NT2/D1 (cell line): Measurements from ENCODE around the gene TKTL1.

Experiments
- SUZ12 ChIP-seq: IDR thresholded peaks from 2 replicates; pipeline ENCODE4 v1.6.1; 2011; ENCODE audit not compliant: insufficient read length, insufficient read depth; ENCODE audit errors: extremely low read depth
- YY1 ChIP-seq: IDR thresholded peaks from 2 replicates; pipeline ENCODE4 v1.6.1; 2011; ENCODE audit not compliant: insufficient read length, insufficient read depth
- ZNF274 ChIP-seq: IDR thresholded peaks from 2 replicates; pipeline ENCODE4 v1.6.1; 2011; ENCODE audit warnings: mild to moderate bottlenecking, low read depth, low read length

DNA sequence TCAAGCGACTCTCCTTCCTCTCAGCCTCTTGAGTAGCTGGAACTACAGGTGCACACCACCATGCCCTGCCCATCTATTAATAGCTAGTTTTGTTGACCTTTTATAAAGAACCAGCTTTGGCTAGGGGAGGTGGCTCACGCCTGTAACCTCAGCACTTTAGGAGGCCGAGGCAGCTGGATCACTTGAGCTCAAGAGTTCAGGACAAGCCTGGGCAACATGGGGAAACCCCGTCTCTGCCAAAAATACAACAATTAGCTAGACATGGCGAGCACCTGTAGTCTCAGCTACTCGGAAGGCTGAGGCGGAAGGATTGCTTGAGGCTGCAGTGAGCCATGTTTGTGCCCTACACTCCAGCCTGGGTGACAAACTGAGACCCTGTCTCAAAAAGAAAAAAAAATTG is 2.7 kb downstream of the TKTL1 start:
- TF ChIP-seq YY1 (no peak), ZNF274 (no peak), SUZ12 (no peak)
